GM23248 (cell line): ENCODE data around the gene ISG15. TPM values are rescaled to one million over a fixed set of nuclear protein-coding genes. Genes with fewer than 3 reads are reported as not detected.

Experiments
- DNase-seq: peaks from one replicate; pipeline ENCODE4 v3.0.0-alpha.2; 2015
- H2AFZ ChIP-seq: fragments of 200-600 bp; sonication (generic); 2 replicates; pipeline ENCODE4 v1.6.1; 2016; ENCODE audit warnings: antibody characterized with exemption
- H3F3A ChIP-seq: fragments of 200-600 bp; sonication (generic); 2 replicates; pipeline ENCODE4 v1.6.1; 2016; ENCODE audit warnings: mild to moderate bottlenecking, antibody characterized with exemption, mixed run types; ENCODE audit not compliant: insufficient read depth
- H3K27ac ChIP-seq: fragments of 200-600 bp; sonication (generic); 2 replicates; pipeline ENCODE4 v1.5.1; 2016; ENCODE audit warnings: mild to moderate bottlenecking
- H3K27me3 ChIP-seq: fragments of 200-600 bp; sonication (generic); replicated peaks from 2 replicates; pipeline ENCODE4 v1.6.1; 2016; ENCODE audit warnings: mild to moderate bottlenecking; ENCODE audit not compliant: insufficient read depth
- H3K36me3 ChIP-seq: fragments of 200-600 bp; sonication (generic); 2 replicates; pipeline ENCODE4 v1.6.1; 2016; ENCODE audit warnings: low read depth, mild to moderate bottlenecking
- H3K4me1 ChIP-seq: fragments of 200-600 bp; sonication (generic); 2 replicates; pipeline ENCODE4 v1.6.1; 2016; ENCODE audit warnings: mild to moderate bottlenecking; ENCODE audit not compliant: insufficient read depth
- H3K4me2 ChIP-seq: fragments of 200-600 bp; sonication (generic); one replicate; pipeline ENCODE4 v1.6.1; 2016; ENCODE audit warnings: mild to moderate bottlenecking; ENCODE audit not compliant: unreplicated experiment
- H3K4me3 ChIP-seq: fragments of 200-600 bp; sonication (generic); 2 replicates; pipeline ENCODE4 v1.5.1; 2016; ENCODE audit warnings: mild to moderate bottlenecking
- H3K79me2 ChIP-seq: fragments of 200-600 bp; sonication (generic); 2 replicates; pipeline ENCODE4 v1.6.1; 2016; ENCODE audit warnings: mild to moderate bottlenecking; ENCODE audit not compliant: insufficient read depth
- H3K9ac ChIP-seq: fragments of 200-600 bp; sonication (generic); 2 replicates; pipeline ENCODE4 v1.6.1; 2016; ENCODE audit warnings: mild to moderate bottlenecking
- H3K9me2 ChIP-seq: fragments of 200-600 bp; sonication (generic); 2 replicates; pipeline ENCODE4 v1.6.1; 2016; ENCODE audit warnings: mixed run types, mild to moderate bottlenecking, moderate library complexity; ENCODE audit not compliant: insufficient read depth
- H3K9me3 ChIP-seq: fragments of 200-600 bp; sonication (generic); one replicate; pipeline ENCODE4 v1.6.1; 2017; ENCODE audit warnings: low read depth
- H4K20me1 ChIP-seq: fragments of 200-600 bp; sonication (generic); 2 replicates; pipeline ENCODE4 v1.6.0; 2016; ENCODE audit not compliant: insufficient read depth
- EZH2 ChIP-seq: fragments of 200-600 bp; sonication (generic); IDR thresholded peaks from 2 replicates; pipeline ENCODE4 v1.6.1; 2018; ENCODE audit warnings: antibody characterized with exemption, mild to moderate bottlenecking; ENCODE audit not compliant: insufficient read depth, poor library complexity, severe bottlenecking
- EZH2phosphoT487 ChIP-seq: fragments of 200-600 bp; sonication (generic); IDR thresholded peaks from 2 replicates; pipeline ENCODE4 v1.6.1; 2018; ENCODE audit warnings: antibody characterized with exemption, moderate library complexity, mild to moderate bottlenecking, low read depth; ENCODE audit not compliant: insufficient read depth
- WGBS, 2 experiments: methylation state at CpG; one replicate each; pipeline ENCODE4 v1.1.6; 2015 to 2017; ENCODE audit warnings: low lambda C conversion rate in 2 of 2, low coverage in 1 of 2; ENCODE audit errors: missing lambda C conversion rate in 2 of 2; 5-methylcytosine and 5-hydroxymethylcytosine counted together
- in situ Hi-C: fragments of 300-500 bp; cut with MboI; formaldehyde crosslinking; loops from 2 replicates; pipeline ENCODE4 v1.15.0; 2020
- polyA plus RNA-seq: library from polyadenylated mRNA; unstranded; fragments of >200 nt; fragmentation: Nextera tagmentation; extraction: Ambion mirVana; gene quantifications from 2 replicates; pipeline ENCODE4 v1.2.1, GENCODE V29; 2016
- total RNA-seq: library from RNA; depleted of rRNA; stranded (reverse); fragments of >200 nt; shearing (Covaris generic); gene quantifications from 2 replicates; pipeline ENCODE4 v1.2.3, GENCODE V29; 2014

Gene ISG15
- total and polyA plus RNA-seq, 2 experiments from 2014 or later = 41.2 to 77.0 TPM

- peaks cover 8% of the 10 kb centered on the region for H3K27me3 ChIP-seq
- H3K9me3 ChIP-seq = no peaks in the 10 kb centered on the region
- in situ Hi-C loops = no loop called here
- no peak overlapping the region for H2AFZ ChIP-seq
- H4K20me1 ChIP-seq = no peaks in the 10 kb centered on the region
- H3K9ac ChIP-seq = no peak overlapping the region
- no peaks in the 10 kb centered on the region for H3K9me2 ChIP-seq
- H3K79me2 ChIP-seq = no peaks in the 10 kb centered on the region
- H3F3A ChIP-seq = no peaks in the 10 kb centered on the region
- H3K27ac ChIP-seq = no peak overlapping the region
- no peak overlapping the region for H3K4me3 ChIP-seq
- 75 to 78% methylated on average over 11 of the region's 11 CpGs for WGBS, 2 experiments
- no peak overlapping the region for H3K4me2 ChIP-seq
- no peaks in the 10 kb centered on the region for H3K36me3 ChIP-seq
- no peaks in the 10 kb centered on the region for H3K4me1 ChIP-seq
- TF ChIP-seq EZH2 = no peak
- TF ChIP-seq EZH2phosphoT487 = no peak
- DNase-seq = no peak
Observed at GRCh38 chr1:1031659-1032235, 18.4 kb downstream of the ISG15 start.

- Histone ChIP-seq H3K4me2 (no peak overlapping the region), H3F3A (no peaks in the 10 kb centered on the region), H3K4me3 (no peak overlapping the region; the same call in 1 of the 2 replicates), H2AFZ (no peak overlapping the region), H3K27me3 (peaks cover 8% of the 10 kb centered on the region), H3K36me3 (no peaks in the 10 kb centered on the region), H3K79me2 (no peaks in the 10 kb centered on the region), H3K9me2 (no peaks in the 10 kb centered on the region), H3K27ac (no peak overlapping the region), H3K9ac (no peak overlapping the region), H4K20me1 (no peaks in the 10 kb centered on the region), H3K9me3 (no peaks in the 10 kb centered on the region), H3K4me1 (no peaks in the 10 kb centered on the region)
- in situ Hi-C loops = no loop called here
- 19% methylated on average over 16 of the region's 16 CpGs for WGBS, 2 experiments
- no peak for DNase-seq
- no peak for TF ChIP-seq EZH2
- TF ChIP-seq EZH2phosphoT487 = no peak
Observed at GRCh38 chr1:1032424-1032823, 19.1 kb downstream of the ISG15 start.

GRCh38 chr1:1033009-1033587 is 19.8 kb downstream of the ISG15 start:
- H3K36me3 ChIP-seq = no peaks in the 10 kb centered on the region
- no peaks in the 10 kb centered on the region for H4K20me1 ChIP-seq
- H3K27me3 ChIP-seq = peaks cover 8% of the 10 kb centered on the region
- H3K4me3 ChIP-seq = peak overlapping the region; percentile 64
- peak; percentile 82 for DNase-seq
- H3K4me2 ChIP-seq = peak overlapping the region; percentile 71
- H3K9me3 ChIP-seq = no peaks in the 10 kb centered on the region
- in situ Hi-C loops = no loop called here
- TF ChIP-seq EZH2phosphoT487 (no peak), EZH2 (peak; percentile 70)
- H2AFZ ChIP-seq = no peak overlapping the region
- no peaks in the 10 kb centered on the region for H3K4me1 ChIP-seq
- H3F3A ChIP-seq = no peaks in the 10 kb centered on the region
- peak overlapping the region; percentile 33; the same call in 1 of the 2 replicates for H3K9ac ChIP-seq
- no peaks in the 10 kb centered on the region for H3K9me2 ChIP-seq
- H3K27ac ChIP-seq = no peak overlapping the region
- no peaks in the 10 kb centered on the region for H3K79me2 ChIP-seq
- 0 to 2% methylated on average over 15 to 67 of the region's 73 CpGs for WGBS, 2 experiments

- WGBS, 2 experiments = 1 to 2% methylated on average over 18 to 70 of the region's 71 CpGs
- no peak for DNase-seq
- Histone ChIP-seq H3K27me3 (peaks cover 8% of the 10 kb centered on the region), H3K27ac (no peak overlapping the region), H3K4me2 (no peak overlapping the region), H3K4me3 (0 out of 2 replicates have a peak overlapping the region, but pooled peaks have one; percentile 29), H2AFZ (no peak overlapping the region), H3K79me2 (no peaks in the 10 kb centered on the region), H3F3A (no peaks in the 10 kb centered on the region), H3K36me3 (no peaks in the 10 kb centered on the region), H3K4me1 (no peaks in the 10 kb centered on the region), H3K9me2 (no peaks in the 10 kb centered on the region), H4K20me1 (no peaks in the 10 kb centered on the region), H3K9ac (no peak overlapping the region), H3K9me3 (no peaks in the 10 kb centered on the region)
- in situ Hi-C loops = no loop called here
- TF ChIP-seq EZH2phosphoT487 (0 out of 2 replicates have a peak, but pooled peaks have one; percentile 68), EZH2 (peak; percentile 79)
Observed at GRCh38 chr1:1033731-1034438, 20.6 kb downstream of the ISG15 start.
